Measurements from ENCODE around the gene OR5H15. TPM values are rescaled to one million over a fixed set of nuclear protein-coding genes. Genes with fewer than 3 reads are reported as not detected.
"Not testable (repeated sequence)": the region's sequence is repeated elsewhere in the genome, so short reads cannot be mapped to it uniquely, and the experiment has no call there.

Gene OR5H15
- not detected for total RNA-seq

- Mint-ChIP-seq H3K9me3 (no peaks in the 10 kb centered on the region), H3K27ac (no peak within 1 kb of the TSS)
- no peak for DNase-seq
Measured at GRCh38 chr3:98166396-98166795, at the start of gene OR5H15. OR5H15 (plus strand) TSS chr3:98166696; CDS start chr3:98168700, 2,004 bp downstream.

GRCh38 chr3:98130421-98130820, 36.1 kb upstream of the OR5H15 start, which contains the start of gene OR5H1:
OR5H1 (plus strand) TSS chr3:98130721; CDS start chr3:98132698, 1,977 bp downstream.
- no peak for ATAC-seq (replicated peaks in 1 of 2)
- Mint-ChIP-seq H3K36me3 (ENCODE audit: insufficient read depth in 2 of 2) (no peaks in the 10 kb centered on the region), H3K9me3 (no peaks in the 10 kb centered on the region), H3K4me1 (ENCODE audit: low read depth) (no peaks in the 10 kb centered on the region), H3K27ac (no peak within 1 kb of the TSS), H3K27me3 (ENCODE audit: low read depth) (no peaks in the 10 kb centered on the region), H3K4me3 (no peak within 1 kb of the TSS)
- DNase-seq: no peak

More at GRCh38 chr3:98166396-98166795, at the start of gene OR5H15:
- H3K4me1 Mint-ChIP-seq (ENCODE audit: low read depth): no peaks in the 10 kb centered on the region
- H3K4me3 Mint-ChIP-seq: no peak within 1 kb of the TSS
- no peaks in the 10 kb centered on the region for H3K36me3 Mint-ChIP-seq (ENCODE audit: insufficient read depth in 2 of 2)
- H3K27me3 Mint-ChIP-seq (ENCODE audit: low read depth): no peaks in the 10 kb centered on the region
- ATAC-seq (replicated peaks in 1 of 2): no peak

- Mint-ChIP-seq H3K4me1 (ENCODE audit: low read depth) (no peaks in the 10 kb centered on the region), H3K27me3 (ENCODE audit: low read depth) (no peaks in the 10 kb centered on the region), H3K9me3 (no peaks in the 10 kb centered on the region), H3K27ac (no peak overlapping the region), H3K4me3 (no peak overlapping the region), H3K36me3 (ENCODE audit: insufficient read depth in 2 of 2) (no peaks in the 10 kb centered on the region)
- ATAC-seq (replicated peaks in 1 of 2) (no peak), DNase-seq (no peak)
Measured at GRCh38 chr3:98136631-98137030, 29.9 kb upstream of the OR5H15 start.

DNA sequence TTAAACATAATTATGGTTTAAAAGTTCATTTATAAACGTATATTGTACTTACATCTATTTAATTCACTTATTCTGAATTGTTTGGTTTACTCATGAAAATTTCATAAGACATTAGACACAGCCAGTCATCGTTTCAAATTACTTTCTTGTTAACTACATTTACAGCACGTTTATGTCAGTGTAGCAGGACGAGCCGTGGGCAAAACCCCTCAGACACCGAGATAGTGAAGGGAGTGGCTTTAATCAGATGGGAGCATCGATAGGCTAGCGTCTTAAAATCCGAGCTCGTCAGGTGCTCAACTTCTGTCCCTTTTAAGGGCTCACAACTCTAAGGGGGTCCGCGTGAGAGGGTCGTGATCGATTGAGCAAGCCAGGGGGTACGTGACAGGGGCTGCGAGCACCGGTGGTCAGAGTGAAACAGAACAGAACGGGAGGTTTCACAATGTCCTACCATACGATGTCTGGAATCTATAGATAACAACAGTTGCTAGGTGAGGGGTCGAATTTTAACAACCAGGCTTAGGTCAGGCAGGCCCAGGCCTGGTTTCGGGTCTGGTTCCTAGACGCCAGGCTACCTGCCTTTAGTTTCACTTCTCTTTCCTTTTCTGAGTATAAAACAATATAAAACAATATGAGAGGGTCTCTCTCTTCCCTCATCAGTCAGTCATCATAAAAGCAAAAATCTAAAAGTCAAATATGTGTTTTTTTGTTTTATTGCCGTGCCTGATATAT, 28.5 kb upstream of the OR5H15 start:
- not testable (repeated sequence) for H3K4me1 Mint-ChIP-seq (ENCODE audit: low read depth); ATAC-seq (replicated peaks in 1 of 2); H3K4me3 Mint-ChIP-seq; H3K27me3 Mint-ChIP-seq (ENCODE audit: low read depth); H3K9me3 Mint-ChIP-seq; H3K27ac Mint-ChIP-seq; DNase-seq; H3K36me3 Mint-ChIP-seq (ENCODE audit: insufficient read depth in 2 of 2)

- Mint-ChIP-seq H3K4me1 (ENCODE audit: low read depth) (no peaks in the 10 kb centered on the region), H3K4me3 (no peak overlapping the region), H3K27ac (no peak overlapping the region), H3K9me3 (no peaks in the 10 kb centered on the region), H3K27me3 (ENCODE audit: low read depth) (peaks cover 9% of the 10 kb centered on the region), H3K36me3 (ENCODE audit: insufficient read depth in 2 of 2) (no peaks in the 10 kb centered on the region)
- DNase-seq: no peak
- no peak for ATAC-seq (replicated peaks in 1 of 2)
Measured at GRCh38 chr3:98140531-98140930, 26.0 kb upstream of the OR5H15 start.

DNA sequence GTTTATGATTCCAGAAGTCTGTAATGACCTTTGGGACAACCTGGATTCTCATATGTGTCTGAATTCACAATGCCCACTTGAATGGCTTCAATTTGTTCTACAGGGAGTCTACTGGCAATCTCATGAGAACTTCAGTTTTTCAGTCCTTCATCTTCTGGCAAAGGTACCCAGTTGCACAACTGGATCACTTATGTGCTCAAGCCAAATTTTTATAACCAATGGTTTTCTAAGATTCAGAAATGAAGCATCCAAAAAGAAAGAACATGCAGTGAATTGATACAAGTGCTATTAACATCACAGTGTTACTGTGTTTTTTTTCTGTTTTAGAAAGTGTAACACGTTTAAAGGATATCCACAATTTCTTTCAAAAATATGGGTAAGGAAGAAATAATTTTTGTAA, 19.3 kb upstream of the OR5H15 start, which contains the start of gene OR5H14:
TSS of gene OR5H14 (plus strand) at position 301 of the 400 bp plus-strand sequence. CDS start 1,907 bp downstream, outside the sequence.
- H3K9me3 Mint-ChIP-seq: no peaks in the 10 kb centered on the region
- no peaks in the 10 kb centered on the region for H3K36me3 Mint-ChIP-seq (ENCODE audit: insufficient read depth in 2 of 2)
- no peaks in the 10 kb centered on the region for H3K4me1 Mint-ChIP-seq (ENCODE audit: low read depth)
- peak within 1 kb of the TSS; percentile 43 for H3K27ac Mint-ChIP-seq
- H3K4me3 Mint-ChIP-seq: no peak within 1 kb of the TSS
- H3K27me3 Mint-ChIP-seq (ENCODE audit: low read depth): peaks cover 9% of the 10 kb centered on the region
- DNase-seq (no peak), ATAC-seq (replicated peaks in 1 of 2) (no peak)

DNA sequence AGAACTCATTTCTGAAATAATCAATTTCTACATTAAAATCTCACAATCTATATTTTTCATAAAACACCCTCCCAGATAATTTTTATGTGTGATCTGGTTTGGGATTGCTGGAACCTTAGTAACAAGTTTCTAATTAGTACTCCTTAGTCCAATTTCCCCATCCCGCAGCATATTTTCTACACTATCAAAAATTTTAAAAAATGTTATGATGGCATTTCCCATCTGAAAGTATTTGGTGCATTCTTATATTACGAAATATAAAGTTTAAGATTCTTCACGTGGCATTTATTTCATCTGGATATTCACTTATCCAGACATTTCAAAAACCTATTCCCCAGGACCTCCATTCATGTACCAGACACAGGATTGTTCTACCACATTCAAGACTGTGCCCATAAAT, 17.7 kb upstream of the OR5H15 start:
- Mint-ChIP-seq H3K27me3 (ENCODE audit: low read depth) (no peaks in the 10 kb centered on the region), H3K36me3 (ENCODE audit: insufficient read depth in 2 of 2) (no peaks in the 10 kb centered on the region), H3K4me1 (ENCODE audit: low read depth) (no peaks in the 10 kb centered on the region), H3K4me3 (no peak overlapping the region), H3K27ac (no peak overlapping the region), H3K9me3 (no peaks in the 10 kb centered on the region)
- DNase-seq: no peak
- ATAC-seq (replicated peaks in 1 of 2): no peak

DNA sequence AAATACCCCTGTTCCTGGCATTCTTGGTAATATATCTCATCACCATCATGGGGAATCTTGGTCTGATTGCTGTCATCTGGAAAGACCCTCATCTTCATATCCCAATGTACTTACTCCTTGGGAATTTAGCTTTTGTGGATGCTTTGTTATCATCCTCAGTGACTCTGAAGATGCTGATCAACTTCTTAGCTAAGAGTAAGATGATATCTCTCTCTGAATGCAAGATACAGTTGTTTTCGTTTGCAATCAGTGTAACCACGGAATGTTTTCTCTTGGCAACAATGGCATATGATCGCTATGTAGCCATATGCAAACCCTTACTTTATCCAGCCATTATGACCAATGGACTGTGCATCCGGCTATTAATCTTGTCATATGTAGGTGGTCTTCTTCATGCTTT, 17.0 kb upstream of the OR5H15 start:
- not testable (repeated sequence) for DNase-seq; H3K4me1 Mint-ChIP-seq (ENCODE audit: low read depth); H3K9me3 Mint-ChIP-seq; H3K36me3 Mint-ChIP-seq (ENCODE audit: insufficient read depth in 2 of 2); ATAC-seq (replicated peaks in 1 of 2); H3K4me3 Mint-ChIP-seq; H3K27me3 Mint-ChIP-seq (ENCODE audit: low read depth); H3K27ac Mint-ChIP-seq

DNA sequence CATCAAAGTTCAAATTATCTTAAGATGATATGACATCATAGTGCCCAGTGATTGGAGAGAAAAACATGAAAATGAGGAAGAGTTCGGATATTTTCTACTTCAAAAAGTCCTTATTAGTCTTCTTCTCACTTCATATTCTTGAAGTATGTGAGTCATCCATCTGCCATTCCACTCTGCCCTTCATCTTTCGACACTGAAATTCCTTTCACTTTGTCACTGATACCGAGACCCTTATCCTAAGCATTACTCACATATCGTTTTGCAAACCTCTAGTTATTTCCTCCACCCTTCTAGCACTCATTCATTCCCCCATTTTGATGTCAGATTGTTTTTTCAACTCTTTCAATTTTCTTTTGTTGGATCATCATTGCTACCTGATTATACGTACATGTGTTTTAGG, 15.3 kb upstream of the OR5H15 start:
- H3K4me3 Mint-ChIP-seq: no peak overlapping the region
- H3K27ac Mint-ChIP-seq: no peak overlapping the region
- ATAC-seq (replicated peaks in 1 of 2): no peak
- H3K27me3 Mint-ChIP-seq (ENCODE audit: low read depth): no peaks in the 10 kb centered on the region
- H3K4me1 Mint-ChIP-seq (ENCODE audit: low read depth): no peaks in the 10 kb centered on the region
- H3K9me3 Mint-ChIP-seq: no peaks in the 10 kb centered on the region
- H3K36me3 Mint-ChIP-seq (ENCODE audit: insufficient read depth in 2 of 2): no peaks in the 10 kb centered on the region
- DNase-seq: no peak

DNA sequence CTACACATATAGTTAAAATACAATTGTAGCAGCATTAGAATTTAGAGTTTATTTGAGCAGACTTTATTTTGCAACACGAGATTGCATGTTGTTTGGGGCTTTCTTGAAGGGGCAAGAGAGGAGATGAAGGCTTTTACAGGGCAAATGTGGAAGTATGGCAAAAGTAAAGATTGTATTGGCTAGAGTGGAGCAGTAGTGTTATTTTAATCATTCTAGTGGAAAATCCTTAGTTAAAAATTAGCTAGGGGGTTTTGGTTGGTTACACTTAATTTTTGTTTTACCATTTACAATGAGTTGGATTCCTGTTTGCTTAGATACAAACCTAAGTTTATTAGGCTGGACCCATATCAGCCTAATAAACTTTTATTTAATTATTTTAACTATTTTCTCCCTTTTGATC, 4.6 kb downstream of the OR5H15 start:
- no peaks in the 10 kb centered on the region for H3K9me3 Mint-ChIP-seq
- no peak overlapping the region for H3K27ac Mint-ChIP-seq
- no peaks in the 10 kb centered on the region for H3K4me1 Mint-ChIP-seq (ENCODE audit: low read depth)
- no peak for DNase-seq
- no peaks in the 10 kb centered on the region for H3K27me3 Mint-ChIP-seq (ENCODE audit: low read depth)
- H3K4me3 Mint-ChIP-seq: no peak overlapping the region
- H3K36me3 Mint-ChIP-seq (ENCODE audit: insufficient read depth in 2 of 2): no peaks in the 10 kb centered on the region
- ATAC-seq (replicated peaks in 1 of 2): no peak

- Mint-ChIP-seq H3K27ac (no peak overlapping the region), H3K4me1 (ENCODE audit: low read depth) (no peaks in the 10 kb centered on the region), H3K9me3 (no peaks in the 10 kb centered on the region), H3K4me3 (no peak overlapping the region), H3K27me3 (ENCODE audit: low read depth) (no peaks in the 10 kb centered on the region), H3K36me3 (ENCODE audit: insufficient read depth in 2 of 2) (no peaks in the 10 kb centered on the region)
- no peak for ATAC-seq (replicated peaks in 1 of 2)
- no peak for DNase-seq
Measured at GRCh38 chr3:98172621-98173020, 6.1 kb downstream of the OR5H15 start.

GRCh38 chr3:98180319-98180890, 13.9 kb downstream of the OR5H15 start:
- Mint-ChIP-seq H3K36me3 (ENCODE audit: insufficient read depth in 2 of 2) (no peaks in the 10 kb centered on the region), H3K27ac (no peak overlapping the region), H3K4me3 (no peak overlapping the region), H3K4me1 (ENCODE audit: low read depth) (no peaks in the 10 kb centered on the region), H3K27me3 (ENCODE audit: low read depth) (no peaks in the 10 kb centered on the region), H3K9me3 (no peaks in the 10 kb centered on the region)
- ATAC-seq (replicated peaks in 1 of 2) (no peak), DNase-seq (no peak)

DNA sequence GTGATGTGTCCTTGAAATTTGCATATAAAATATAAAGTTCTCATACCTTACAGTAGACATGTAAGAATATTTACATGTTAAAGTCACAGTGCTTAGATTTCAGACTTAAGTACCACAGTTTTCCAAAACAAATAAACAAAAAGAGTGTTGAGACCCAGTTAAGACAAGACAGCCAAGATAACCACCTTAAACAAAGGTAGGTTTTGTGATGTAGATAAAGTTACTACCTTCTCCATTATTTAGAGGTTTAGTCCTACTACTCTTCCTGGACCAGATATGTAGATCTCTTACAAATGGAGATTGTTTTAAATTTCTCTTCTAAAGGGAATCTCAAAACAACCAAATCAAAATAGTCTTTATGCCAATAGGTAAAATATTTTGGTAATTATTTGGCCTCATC, 15.7 kb downstream of the OR5H15 start:
- ATAC-seq (replicated peaks in 1 of 2) (no peak), DNase-seq (no peak)
- no peaks in the 10 kb centered on the region for H3K27me3 Mint-ChIP-seq (ENCODE audit: low read depth)
- no peak overlapping the region for H3K4me3 Mint-ChIP-seq
- no peak overlapping the region for H3K27ac Mint-ChIP-seq
- H3K36me3 Mint-ChIP-seq (ENCODE audit: insufficient read depth in 2 of 2): no peaks in the 10 kb centered on the region
- H3K4me1 Mint-ChIP-seq (ENCODE audit: low read depth): no peaks in the 10 kb centered on the region
- H3K9me3 Mint-ChIP-seq: no peaks in the 10 kb centered on the region

- Mint-ChIP-seq H3K27me3 (ENCODE audit: low read depth) (no peaks in the 10 kb centered on the region), H3K27ac (no peak overlapping the region), H3K36me3 (ENCODE audit: insufficient read depth in 2 of 2) (no peaks in the 10 kb centered on the region), H3K4me3 (no peak overlapping the region), H3K4me1 (ENCODE audit: low read depth) (no peaks in the 10 kb centered on the region), H3K9me3 (no peaks in the 10 kb centered on the region)
- ATAC-seq (replicated peaks in 1 of 2) (no peak), DNase-seq (no peak)
Measured at GRCh38 chr3:98185180-98185579, 18.7 kb downstream of the OR5H15 start.

Measured in activated T-cell treated with anti-CD3 and anti-CD28 coated beads, Interleukin-2, amount 50 U/mL, for 72 hours (primary cell).